A549 (cell line): Measurements from ENCODE around the gene BRAT1.
"Not testable (repeated sequence)": the region's sequence is repeated elsewhere in the genome, so short reads cannot be mapped to it uniquely, and the experiment has no call there.

Experiments used
- CBX2 ChIP-seq: fragments of 200-600 bp; sonication (generic); IDR thresholded peaks from 2 replicates; pipeline ENCODE4 v1.6.1; 2016; ENCODE audit warnings: low read depth, mild to moderate bottlenecking, borderline replicate concordance
- CBX8 ChIP-seq: fragments of 200-600 bp; sonication (generic); IDR thresholded peaks from 2 replicates; pipeline ENCODE4 v1.6.1; 2016
- EP300 ChIP-seq, 2 experiments: fragments of >200 bp; sonication (Bioruptor Twin); formaldehyde crosslinking; IDR thresholded peaks; 2 replicates in 1 of 2; 3 replicates in 1 of 2; pipeline ENCODE4 v1.6.1; 2016 to 2017
- ESRRA ChIP-seq: fragments of 150-350 bp; IDR thresholded peaks from 2 replicates; pipeline ENCODE4 v1.6.1; 2014; ENCODE audit warnings: mild to moderate bottlenecking, low read length, borderline replicate concordance
- FOSL2 ChIP-seq, 2 experiments: fragments of 450-650 bp in 1 of 2; fragments of >200 bp in 1 of 2; sonication (Bioruptor Twin) in 1 of 2; formaldehyde crosslinking; IDR thresholded peaks; 2 replicates each; pipeline versions ENCODE4 v1.5.0 to v1.6.1; 2016 to 2020; ENCODE audit warnings: mild to moderate bottlenecking in 1 of 2, moderate library complexity in 1 of 2
- POLR2A ChIP-seq: IDR thresholded peaks from 2 replicates; pipeline ENCODE4 v1.6.1; 2012; ENCODE audit warnings: mild to moderate bottlenecking, low read length
- RCOR1 ChIP-seq: fragments of 150-350 bp; IDR thresholded peaks from 2 replicates; pipeline ENCODE4 v1.6.1; 2014; ENCODE audit warnings: antibody characterized with exemption, low read length, low read depth
- SREBF2 ChIP-seq: fragments of 450-650 bp; IDR thresholded peaks from 2 replicates; pipeline ENCODE4 v1.6.1; 2014; ENCODE audit warnings: mild to moderate bottlenecking, moderate library complexity
- TF ChIP-seq, protein P1 (sequence below): IDR thresholded peaks from 2 replicates; pipeline ENCODE4 v1.6.1; 2012
- TF ChIP-seq, protein P2 (sequence below): fragments of >200 bp; sonication (Bioruptor Twin); formaldehyde crosslinking; IDR thresholded peaks from 3 replicates; pipeline ENCODE4 v1.5.1; 2016
- TF ChIP-seq, protein P3 (sequence below): fragments of 200-600 bp; sonication (generic); IDR thresholded peaks from 2 replicates; pipeline ENCODE4 v1.6.1; 2016; ENCODE audit warnings: antibody characterized with exemption, mild to moderate bottlenecking, moderate library complexity

DNA sequence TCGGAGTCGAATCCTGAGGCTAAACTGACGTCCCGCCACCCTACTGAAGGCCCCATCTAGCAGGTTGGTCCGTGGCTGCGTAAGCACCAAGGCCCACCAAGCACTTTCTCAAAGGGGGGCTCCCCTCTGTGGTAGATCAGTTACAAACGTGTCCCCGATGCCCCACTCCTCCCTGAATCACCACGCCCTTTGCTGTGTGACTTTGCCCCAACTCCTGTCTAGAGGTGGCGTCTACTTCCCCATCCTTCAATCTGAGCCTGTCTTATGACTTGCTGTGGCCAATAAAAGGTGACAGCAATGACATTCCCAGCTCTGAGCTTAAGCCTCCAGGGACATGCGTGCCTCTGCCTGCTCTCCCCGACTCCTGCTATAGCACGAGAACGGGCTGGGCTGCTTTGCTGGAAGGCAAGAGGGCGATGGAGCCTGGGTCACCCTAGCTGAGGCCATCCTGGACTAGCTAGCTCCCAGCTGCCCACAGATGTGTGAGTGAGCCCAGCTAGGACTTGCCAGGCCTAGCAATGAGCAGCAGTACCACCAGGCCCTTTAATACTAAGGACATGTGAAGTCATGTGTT is 23.0 kb downstream of the BRAT1 start:
- TF ChIP-seq, protein P1, sequence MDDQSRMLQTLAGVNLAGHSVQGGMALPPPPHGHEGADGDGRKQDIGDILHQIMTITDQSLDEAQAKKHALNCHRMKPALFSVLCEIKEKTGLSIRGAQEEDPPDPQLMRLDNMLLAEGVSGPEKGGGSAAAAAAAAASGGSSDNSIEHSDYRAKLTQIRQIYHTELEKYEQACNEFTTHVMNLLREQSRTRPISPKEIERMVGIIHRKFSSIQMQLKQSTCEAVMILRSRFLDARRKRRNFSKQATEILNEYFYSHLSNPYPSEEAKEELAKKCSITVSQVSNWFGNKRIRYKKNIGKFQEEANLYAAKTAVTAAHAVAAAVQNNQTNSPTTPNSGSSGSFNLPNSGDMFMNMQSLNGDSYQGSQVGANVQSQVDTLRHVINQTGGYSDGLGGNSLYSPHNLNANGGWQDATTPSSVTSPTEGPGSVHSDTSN: not testable (repeated sequence)
- TF ChIP-seq, protein P2, sequence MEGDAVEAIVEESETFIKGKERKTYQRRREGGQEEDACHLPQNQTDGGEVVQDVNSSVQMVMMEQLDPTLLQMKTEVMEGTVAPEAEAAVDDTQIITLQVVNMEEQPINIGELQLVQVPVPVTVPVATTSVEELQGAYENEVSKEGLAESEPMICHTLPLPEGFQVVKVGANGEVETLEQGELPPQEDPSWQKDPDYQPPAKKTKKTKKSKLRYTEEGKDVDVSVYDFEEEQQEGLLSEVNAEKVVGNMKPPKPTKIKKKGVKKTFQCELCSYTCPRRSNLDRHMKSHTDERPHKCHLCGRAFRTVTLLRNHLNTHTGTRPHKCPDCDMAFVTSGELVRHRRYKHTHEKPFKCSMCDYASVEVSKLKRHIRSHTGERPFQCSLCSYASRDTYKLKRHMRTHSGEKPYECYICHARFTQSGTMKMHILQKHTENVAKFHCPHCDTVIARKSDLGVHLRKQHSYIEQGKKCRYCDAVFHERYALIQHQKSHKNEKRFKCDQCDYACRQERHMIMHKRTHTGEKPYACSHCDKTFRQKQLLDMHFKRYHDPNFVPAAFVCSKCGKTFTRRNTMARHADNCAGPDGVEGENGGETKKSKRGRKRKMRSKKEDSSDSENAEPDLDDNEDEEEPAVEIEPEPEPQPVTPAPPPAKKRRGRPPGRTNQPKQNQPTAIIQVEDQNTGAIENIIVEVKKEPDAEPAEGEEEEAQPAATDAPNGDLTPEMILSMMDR: not testable (repeated sequence)
- not testable (repeated sequence) for TF ChIP-seq CBX2; ESRRA; CBX8; SREBF2; POLR2A; EP300 (IDR thresholded peaks at IDR 0.05); RCOR1; FOSL2 (IDR thresholded peaks at IDR 0.05); FOSL2 (CRISPR knock-in tag; IDR thresholded peaks at IDR 0.05)
- TF ChIP-seq, protein P3, sequence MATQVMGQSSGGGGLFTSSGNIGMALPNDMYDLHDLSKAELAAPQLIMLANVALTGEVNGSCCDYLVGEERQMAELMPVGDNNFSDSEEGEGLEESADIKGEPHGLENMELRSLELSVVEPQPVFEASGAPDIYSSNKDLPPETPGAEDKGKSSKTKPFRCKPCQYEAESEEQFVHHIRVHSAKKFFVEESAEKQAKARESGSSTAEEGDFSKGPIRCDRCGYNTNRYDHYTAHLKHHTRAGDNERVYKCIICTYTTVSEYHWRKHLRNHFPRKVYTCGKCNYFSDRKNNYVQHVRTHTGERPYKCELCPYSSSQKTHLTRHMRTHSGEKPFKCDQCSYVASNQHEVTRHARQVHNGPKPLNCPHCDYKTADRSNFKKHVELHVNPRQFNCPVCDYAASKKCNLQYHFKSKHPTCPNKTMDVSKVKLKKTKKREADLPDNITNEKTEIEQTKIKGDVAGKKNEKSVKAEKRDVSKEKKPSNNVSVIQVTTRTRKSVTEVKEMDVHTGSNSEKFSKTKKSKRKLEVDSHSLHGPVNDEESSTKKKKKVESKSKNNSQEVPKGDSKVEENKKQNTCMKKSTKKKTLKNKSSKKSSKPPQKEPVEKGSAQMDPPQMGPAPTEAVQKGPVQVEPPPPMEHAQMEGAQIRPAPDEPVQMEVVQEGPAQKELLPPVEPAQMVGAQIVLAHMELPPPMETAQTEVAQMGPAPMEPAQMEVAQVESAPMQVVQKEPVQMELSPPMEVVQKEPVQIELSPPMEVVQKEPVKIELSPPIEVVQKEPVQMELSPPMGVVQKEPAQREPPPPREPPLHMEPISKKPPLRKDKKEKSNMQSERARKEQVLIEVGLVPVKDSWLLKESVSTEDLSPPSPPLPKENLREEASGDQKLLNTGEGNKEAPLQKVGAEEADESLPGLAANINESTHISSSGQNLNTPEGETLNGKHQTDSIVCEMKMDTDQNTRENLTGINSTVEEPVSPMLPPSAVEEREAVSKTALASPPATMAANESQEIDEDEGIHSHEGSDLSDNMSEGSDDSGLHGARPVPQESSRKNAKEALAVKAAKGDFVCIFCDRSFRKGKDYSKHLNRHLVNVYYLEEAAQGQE: not testable (repeated sequence)
